ENCODE results near the gene MAMDC2. TPM values are rescaled to one million over a fixed set of nuclear protein-coding genes. Genes with fewer than 3 reads are reported as not detected.

Gene MAMDC2
- total and polyA plus RNA-seq, 2 donors: 0.47 to 1.2 TPM

- WGBS: 99% methylated on average over 1 of the region's 1 CpG
- no peaks in the 10 kb centered on the region for H3K4me1 ChIP-seq (ENCODE audit: control insufficient read depth in 2 of 2, insufficient read depth in 2 of 2, low read length in 2 of 2)
- no peaks in the 10 kb centered on the region for H3K36me3 ChIP-seq (ENCODE audit: control insufficient read depth in 2 of 2, insufficient read depth in 2 of 2, low read length in 1 of 2)
- DNase-seq (ENCODE audit: low read depth in 6 of 9, low spot score in 9 of 9): no peak
- H3K9me3 ChIP-seq (ENCODE audit: control insufficient read depth in 2 of 2, insufficient read depth in 1 of 2, low read length in 1 of 2): no peaks in the 10 kb centered on the region
- H3K27ac ChIP-seq (ENCODE audit: low read depth in 1 of 2, low read length in 1 of 2): no peak overlapping the region
- H3K27me3 ChIP-seq (ENCODE audit: control insufficient read depth in 2 of 2, insufficient read depth in 1 of 2, low read length in 1 of 2): no peaks in the 10 kb centered on the region
- H3K4me3 ChIP-seq (ENCODE audit: low read length in 2 of 2): no peak overlapping the region
Measured at GRCh38 chr9:70144131-70144503, 100.5 kb downstream of the MAMDC2 start.

- no peak for DNase-seq (ENCODE audit: low read depth in 6 of 9, low spot score in 9 of 9)
- no peaks in the 10 kb centered on the region for H3K36me3 ChIP-seq (ENCODE audit: control insufficient read depth in 2 of 2, insufficient read depth in 2 of 2, low read length in 1 of 2)
- no peak overlapping the region for H3K27ac ChIP-seq (ENCODE audit: low read depth in 1 of 2, low read length in 1 of 2)
- no peaks in the 10 kb centered on the region for H3K27me3 ChIP-seq (ENCODE audit: control insufficient read depth in 2 of 2, insufficient read depth in 1 of 2, low read length in 1 of 2)
- WGBS: 94% methylated on average over 4 of the region's 4 CpGs
- no peaks in the 10 kb centered on the region for H3K9me3 ChIP-seq (ENCODE audit: control insufficient read depth in 2 of 2, insufficient read depth in 1 of 2, low read length in 1 of 2)
- H3K4me3 ChIP-seq (ENCODE audit: low read length in 2 of 2): no peak overlapping the region
- H3K4me1 ChIP-seq (ENCODE audit: control insufficient read depth in 2 of 2, insufficient read depth in 2 of 2, low read length in 2 of 2): no peaks in the 10 kb centered on the region
Measured at GRCh38 chr9:70145981-70146380, 102.3 kb downstream of the MAMDC2 start.

GRCh38 chr9:70147196-70147595 lies 103.5 kb downstream of the MAMDC2 start:
- Histone ChIP-seq H3K27ac (ENCODE audit: low read depth in 1 of 2, low read length in 1 of 2) (no peak overlapping the region), H3K9me3 (ENCODE audit: control insufficient read depth in 2 of 2, insufficient read depth in 1 of 2, low read length in 1 of 2) (no peaks in the 10 kb centered on the region), H3K27me3 (ENCODE audit: control insufficient read depth in 2 of 2, insufficient read depth in 1 of 2, low read length in 1 of 2) (no peaks in the 10 kb centered on the region), H3K36me3 (ENCODE audit: control insufficient read depth in 2 of 2, insufficient read depth in 2 of 2, low read length in 1 of 2) (no peaks in the 10 kb centered on the region), H3K4me1 (ENCODE audit: control insufficient read depth in 2 of 2, insufficient read depth in 2 of 2, low read length in 2 of 2) (no peaks in the 10 kb centered on the region), H3K4me3 (ENCODE audit: low read length in 2 of 2) (no peak overlapping the region)
- no peak for DNase-seq (ENCODE audit: low read depth in 6 of 9, low spot score in 9 of 9)
- 61% methylated on average over 1 of the region's 1 CpG for WGBS

GRCh38 chr9:70147651-70148050 lies 104.0 kb downstream of the MAMDC2 start:
- no peak for DNase-seq (ENCODE audit: low read depth in 6 of 9, low spot score in 9 of 9)
- Histone ChIP-seq H3K4me3 (ENCODE audit: low read length in 2 of 2) (no peak overlapping the region), H3K27me3 (ENCODE audit: control insufficient read depth in 2 of 2, insufficient read depth in 1 of 2, low read length in 1 of 2) (no peaks in the 10 kb centered on the region), H3K27ac (ENCODE audit: low read depth in 1 of 2, low read length in 1 of 2) (no peak overlapping the region), H3K36me3 (ENCODE audit: control insufficient read depth in 2 of 2, insufficient read depth in 2 of 2, low read length in 1 of 2) (no peaks in the 10 kb centered on the region), H3K9me3 (ENCODE audit: control insufficient read depth in 2 of 2, insufficient read depth in 1 of 2, low read length in 1 of 2) (no peaks in the 10 kb centered on the region), H3K4me1 (ENCODE audit: control insufficient read depth in 2 of 2, insufficient read depth in 2 of 2, low read length in 2 of 2) (no peaks in the 10 kb centered on the region)
- WGBS: 93% methylated on average over 3 of the region's 3 CpGs

- WGBS: 93% methylated on average over 3 of the region's 3 CpGs
- Histone ChIP-seq H3K36me3 (ENCODE audit: control insufficient read depth in 2 of 2, insufficient read depth in 2 of 2, low read length in 1 of 2) (no peaks in the 10 kb centered on the region), H3K4me1 (ENCODE audit: control insufficient read depth in 2 of 2, insufficient read depth in 2 of 2, low read length in 2 of 2) (no peaks in the 10 kb centered on the region), H3K27ac (ENCODE audit: low read depth in 1 of 2, low read length in 1 of 2) (no peak overlapping the region), H3K4me3 (ENCODE audit: low read length in 2 of 2) (no peak overlapping the region), H3K9me3 (ENCODE audit: control insufficient read depth in 2 of 2, insufficient read depth in 1 of 2, low read length in 1 of 2) (no peaks in the 10 kb centered on the region), H3K27me3 (ENCODE audit: control insufficient read depth in 2 of 2, insufficient read depth in 1 of 2, low read length in 1 of 2) (no peaks in the 10 kb centered on the region)
- DNase-seq (ENCODE audit: low read depth in 6 of 9, low spot score in 9 of 9): no peak
Measured at GRCh38 chr9:70152350-70152749, 108.7 kb downstream of the MAMDC2 start.

- no peak overlapping the region for H3K4me3 ChIP-seq (ENCODE audit: low read length in 2 of 2)
- H3K27me3 ChIP-seq (ENCODE audit: control insufficient read depth in 2 of 2, insufficient read depth in 1 of 2, low read length in 1 of 2): no peaks in the 10 kb centered on the region
- no peaks in the 10 kb centered on the region for H3K4me1 ChIP-seq (ENCODE audit: control insufficient read depth in 2 of 2, insufficient read depth in 2 of 2, low read length in 2 of 2)
- WGBS: 94% methylated on average over 3 of the region's 3 CpGs
- H3K9me3 ChIP-seq (ENCODE audit: control insufficient read depth in 2 of 2, insufficient read depth in 1 of 2, low read length in 1 of 2): no peaks in the 10 kb centered on the region
- no peak overlapping the region for H3K27ac ChIP-seq (ENCODE audit: low read depth in 1 of 2, low read length in 1 of 2)
- DNase-seq (ENCODE audit: low read depth in 6 of 9, low spot score in 9 of 9): no peak
- H3K36me3 ChIP-seq (ENCODE audit: control insufficient read depth in 2 of 2, insufficient read depth in 2 of 2, low read length in 1 of 2): no peaks in the 10 kb centered on the region
Measured at GRCh38 chr9:70156729-70157128, 113.1 kb downstream of the MAMDC2 start.

- DNase-seq (ENCODE audit: low read depth in 6 of 9, low spot score in 9 of 9): no peak
- H3K4me3 ChIP-seq (ENCODE audit: low read length in 2 of 2): no peak overlapping the region
- no peak overlapping the region for H3K27ac ChIP-seq (ENCODE audit: low read depth in 1 of 2, low read length in 1 of 2)
- no peaks in the 10 kb centered on the region for H3K36me3 ChIP-seq (ENCODE audit: control insufficient read depth in 2 of 2, insufficient read depth in 2 of 2, low read length in 1 of 2)
- H3K9me3 ChIP-seq (ENCODE audit: control insufficient read depth in 2 of 2, insufficient read depth in 1 of 2, low read length in 1 of 2): no peaks in the 10 kb centered on the region
- 94% methylated on average over 3 of the region's 3 CpGs for WGBS
- H3K27me3 ChIP-seq (ENCODE audit: control insufficient read depth in 2 of 2, insufficient read depth in 1 of 2, low read length in 1 of 2): no peaks in the 10 kb centered on the region
- no peaks in the 10 kb centered on the region for H3K4me1 ChIP-seq (ENCODE audit: control insufficient read depth in 2 of 2, insufficient read depth in 2 of 2, low read length in 2 of 2)
Measured at GRCh38 chr9:70159630-70160029, 116.0 kb downstream of the MAMDC2 start.

GRCh38 chr9:70160686-70161600 lies 117.3 kb downstream of the MAMDC2 start:
- Histone ChIP-seq H3K36me3 (ENCODE audit: control insufficient read depth in 2 of 2, insufficient read depth in 2 of 2, low read length in 1 of 2) (no peaks in the 10 kb centered on the region), H3K27me3 (ENCODE audit: control insufficient read depth in 2 of 2, insufficient read depth in 1 of 2, low read length in 1 of 2) (no peaks in the 10 kb centered on the region), H3K4me3 (ENCODE audit: low read length in 2 of 2) (no peak overlapping the region), H3K4me1 (ENCODE audit: control insufficient read depth in 2 of 2, insufficient read depth in 2 of 2, low read length in 2 of 2) (no peaks in the 10 kb centered on the region), H3K9me3 (ENCODE audit: control insufficient read depth in 2 of 2, insufficient read depth in 1 of 2, low read length in 1 of 2) (no peaks in the 10 kb centered on the region), H3K27ac (ENCODE audit: low read depth in 1 of 2, low read length in 1 of 2) (no peak overlapping the region)
- no peak for DNase-seq (ENCODE audit: low read depth in 6 of 9, low spot score in 9 of 9)
- 87% methylated on average over 6 of the region's 6 CpGs for WGBS

- no peaks in the 10 kb centered on the region for H3K4me1 ChIP-seq (ENCODE audit: control insufficient read depth in 2 of 2, insufficient read depth in 2 of 2, low read length in 2 of 2)
- H3K4me3 ChIP-seq (ENCODE audit: low read length in 2 of 2): no peak overlapping the region
- no peaks in the 10 kb centered on the region for H3K36me3 ChIP-seq (ENCODE audit: control insufficient read depth in 2 of 2, insufficient read depth in 2 of 2, low read length in 1 of 2)
- H3K27ac ChIP-seq (ENCODE audit: low read depth in 1 of 2, low read length in 1 of 2): no peak overlapping the region
- no peaks in the 10 kb centered on the region for H3K27me3 ChIP-seq (ENCODE audit: control insufficient read depth in 2 of 2, insufficient read depth in 1 of 2, low read length in 1 of 2)
- WGBS: 78% methylated on average over 6 of the region's 6 CpGs
- no peak for DNase-seq (ENCODE audit: low read depth in 6 of 9, low spot score in 9 of 9)
- no peaks in the 10 kb centered on the region for H3K9me3 ChIP-seq (ENCODE audit: control insufficient read depth in 2 of 2, insufficient read depth in 1 of 2, low read length in 1 of 2)
Measured at GRCh38 chr9:70165006-70165602, 121.5 kb downstream of the MAMDC2 start.
